ENCODE measurements around the gene WDR82. TPM values are rescaled to one million over a fixed set of nuclear protein-coding genes. Genes with fewer than 3 reads are reported as not detected.

Gene WDR82
- total RNA-seq, 1 donor from 2014 or later, result 57.4 TPM

DNA sequence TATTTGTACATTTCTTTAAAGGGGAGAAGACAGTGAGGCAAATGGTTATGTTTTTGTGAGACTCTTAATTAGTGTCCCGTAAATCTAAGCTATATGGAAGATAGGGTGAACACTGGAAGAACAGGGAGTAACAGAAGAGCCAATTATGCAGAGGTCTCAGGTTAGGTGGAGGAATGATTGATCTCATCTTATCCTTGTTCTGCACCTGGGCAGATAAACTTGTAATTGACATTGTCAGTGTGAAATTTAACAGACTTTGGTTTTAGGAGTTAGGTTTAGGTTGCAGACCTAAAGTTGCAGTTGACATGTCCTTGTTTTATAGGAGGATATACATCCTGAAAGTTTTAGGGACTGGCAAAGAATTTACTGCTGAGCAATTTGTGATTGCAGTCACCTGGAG lies 36.4 kb downstream of the WDR82 start:
- peaks cover 7% of the 10 kb centered on the region for H3K9me3 Mint-ChIP-seq (ENCODE audit: unreplicated experiment)
- H3K9ac ChIP-seq (ENCODE audit: low read length), result no peak overlapping the region
- no peak overlapping the region for H2AFZ ChIP-seq (ENCODE audit: low read depth, low read length)
- H3K27ac Mint-ChIP-seq (ENCODE audit: unreplicated experiment), result no peak overlapping the region
- H3K4me1 Mint-ChIP-seq (ENCODE audit: low read depth, unreplicated experiment), result peaks cover 24% of the 10 kb centered on the region
- H3K36me3 Mint-ChIP-seq (ENCODE audit: low read depth, unreplicated experiment), result peaks cover 5% of the 10 kb centered on the region
- no peaks in the 10 kb centered on the region for H3K36me3 ChIP-seq (ENCODE audit: insufficient read depth, low read length)
- no peak overlapping the region for H3K4me3 ChIP-seq (ENCODE audit: insufficient read depth, low read depth, low read length)
- FAIRE-seq (no peak), DNase-seq (ENCODE audit: low read depth) (no peak)
- H3K9me3 ChIP-seq (ENCODE audit: insufficient read depth, low read depth, low read length), result no peaks in the 10 kb centered on the region
- H3K4me2 ChIP-seq (ENCODE audit: low read length), result no peak overlapping the region
- peaks cover 11% of the 10 kb centered on the region for H4K20me1 ChIP-seq (ENCODE audit: insufficient read depth, low read length)
- no peak for TF ChIP-seq EZH2 (IDR thresholded peaks at IDR 0.05; ENCODE audit: insufficient read depth, low read length)
- TF ChIP-seq, protein P1, sequence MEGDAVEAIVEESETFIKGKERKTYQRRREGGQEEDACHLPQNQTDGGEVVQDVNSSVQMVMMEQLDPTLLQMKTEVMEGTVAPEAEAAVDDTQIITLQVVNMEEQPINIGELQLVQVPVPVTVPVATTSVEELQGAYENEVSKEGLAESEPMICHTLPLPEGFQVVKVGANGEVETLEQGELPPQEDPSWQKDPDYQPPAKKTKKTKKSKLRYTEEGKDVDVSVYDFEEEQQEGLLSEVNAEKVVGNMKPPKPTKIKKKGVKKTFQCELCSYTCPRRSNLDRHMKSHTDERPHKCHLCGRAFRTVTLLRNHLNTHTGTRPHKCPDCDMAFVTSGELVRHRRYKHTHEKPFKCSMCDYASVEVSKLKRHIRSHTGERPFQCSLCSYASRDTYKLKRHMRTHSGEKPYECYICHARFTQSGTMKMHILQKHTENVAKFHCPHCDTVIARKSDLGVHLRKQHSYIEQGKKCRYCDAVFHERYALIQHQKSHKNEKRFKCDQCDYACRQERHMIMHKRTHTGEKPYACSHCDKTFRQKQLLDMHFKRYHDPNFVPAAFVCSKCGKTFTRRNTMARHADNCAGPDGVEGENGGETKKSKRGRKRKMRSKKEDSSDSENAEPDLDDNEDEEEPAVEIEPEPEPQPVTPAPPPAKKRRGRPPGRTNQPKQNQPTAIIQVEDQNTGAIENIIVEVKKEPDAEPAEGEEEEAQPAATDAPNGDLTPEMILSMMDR (IDR thresholded peaks at IDR 0.05; ENCODE audit: insufficient read depth, low read depth, low read length), result no peak
- peaks cover 27% of the 10 kb centered on the region for H3K79me2 ChIP-seq (ENCODE audit: insufficient read depth, low read length)
- no peaks in the 10 kb centered on the region for H3K27me3 ChIP-seq (ENCODE audit: insufficient read depth, low read length)
- no peak overlapping the region for H3K27ac ChIP-seq (ENCODE audit: low read depth, low read length)
- peak overlapping the region; percentile 50 for H3K4me3 Mint-ChIP-seq (ENCODE audit: unreplicated experiment)
- peaks cover 53% of the 10 kb centered on the region for H3K4me1 ChIP-seq (ENCODE audit: insufficient read depth, low read length)
- H3K27me3 Mint-ChIP-seq (ENCODE audit: low read depth, unreplicated experiment), result no peaks in the 10 kb centered on the region

GRCh38 chr3:52240886-52241370 lies 37.5 kb downstream of the WDR82 start:
- Histone ChIP-seq H3K27me3 (ENCODE audit: insufficient read depth, low read length) (no peaks in the 10 kb centered on the region), H3K4me2 (ENCODE audit: low read length) (no peak overlapping the region), H4K20me1 (ENCODE audit: insufficient read depth, low read length) (peaks cover 15% of the 10 kb centered on the region), H3K36me3 (ENCODE audit: insufficient read depth, low read length) (no peaks in the 10 kb centered on the region), H3K4me1 (ENCODE audit: insufficient read depth, low read length) (peaks cover 57% of the 10 kb centered on the region), H3K79me2 (ENCODE audit: insufficient read depth, low read length) (peaks cover 32% of the 10 kb centered on the region), H3K27ac (ENCODE audit: low read depth, low read length) (no peak overlapping the region), H3K4me3 (ENCODE audit: insufficient read depth, low read depth, low read length) (no peak overlapping the region), H2AFZ (ENCODE audit: low read depth, low read length) (no peak overlapping the region), H3K9ac (ENCODE audit: low read length) (no peak overlapping the region), H3K9me3 (ENCODE audit: insufficient read depth, low read depth, low read length) (no peaks in the 10 kb centered on the region)
- Mint-ChIP-seq H3K4me3 (ENCODE audit: unreplicated experiment) (peak overlapping the region; percentile 90), H3K27ac (ENCODE audit: unreplicated experiment) (peak overlapping the region; percentile 100), H3K9me3 (ENCODE audit: unreplicated experiment) (peaks cover 7% of the 10 kb centered on the region), H3K4me1 (ENCODE audit: low read depth, unreplicated experiment) (peaks cover 29% of the 10 kb centered on the region), H3K27me3 (ENCODE audit: low read depth, unreplicated experiment) (no peaks in the 10 kb centered on the region), H3K36me3 (ENCODE audit: low read depth, unreplicated experiment) (peaks cover 9% of the 10 kb centered on the region)
- FAIRE-seq (no peak), DNase-seq (ENCODE audit: low read depth) (no peak)
- no peak for TF ChIP-seq EZH2 (IDR thresholded peaks at IDR 0.05; ENCODE audit: insufficient read depth, low read length)
- TF ChIP-seq, protein P1 (IDR thresholded peaks at IDR 0.05; ENCODE audit: insufficient read depth, low read depth, low read length), result no peak

DNA sequence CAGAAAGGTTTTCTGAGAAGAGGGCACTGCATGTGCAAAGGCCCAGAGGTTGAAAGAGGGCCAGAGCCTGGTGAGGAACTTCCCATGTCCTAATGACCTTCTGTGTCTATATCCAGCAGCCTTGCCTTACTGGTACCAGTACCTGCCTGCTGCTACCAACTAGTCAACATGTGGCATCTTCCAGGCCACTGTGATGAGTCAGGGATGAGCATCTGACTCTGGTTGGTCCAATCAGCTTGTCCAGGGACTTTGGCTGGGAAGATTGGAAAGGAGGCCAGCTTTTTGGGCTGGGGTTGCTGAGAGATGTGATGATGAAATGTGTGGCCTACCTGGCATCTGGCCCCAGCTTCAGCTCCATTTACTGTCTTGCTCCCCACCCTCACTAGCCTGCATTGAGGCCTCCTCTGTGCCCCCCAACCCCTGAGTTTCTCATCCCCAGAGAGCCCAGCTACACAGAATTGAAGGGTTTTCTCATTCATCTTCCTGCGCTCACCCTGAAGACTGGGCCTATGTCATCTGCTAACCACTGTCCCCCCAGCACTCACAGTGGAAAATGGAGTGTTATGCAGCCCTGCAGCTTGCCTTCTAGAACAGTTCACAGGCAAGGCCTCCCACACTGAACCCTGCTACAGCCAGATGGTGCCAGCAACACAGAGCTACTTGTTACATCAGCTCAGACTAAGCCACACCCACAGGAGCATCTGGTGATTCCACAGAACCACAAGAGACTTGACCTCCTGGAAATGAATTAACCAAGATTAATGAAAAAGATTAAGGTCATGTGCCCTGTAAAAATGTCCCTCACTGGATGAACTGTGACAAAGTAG lies 38.2 kb downstream of the WDR82 start:
- Mint-ChIP-seq H3K9me3 (ENCODE audit: unreplicated experiment) (peaks cover 7% of the 10 kb centered on the region), H3K27me3 (ENCODE audit: low read depth, unreplicated experiment) (no peaks in the 10 kb centered on the region), H3K4me1 (ENCODE audit: low read depth, unreplicated experiment) (peaks cover 35% of the 10 kb centered on the region), H3K4me3 (ENCODE audit: unreplicated experiment) (peak overlapping the region; percentile 90), H3K27ac (ENCODE audit: unreplicated experiment) (peak overlapping the region; percentile 100), H3K36me3 (ENCODE audit: low read depth, unreplicated experiment) (peaks cover 9% of the 10 kb centered on the region)
- peak overlapping the region; percentile 50 for H3K27ac ChIP-seq (ENCODE audit: low read depth, low read length)
- H3K4me1 ChIP-seq (ENCODE audit: insufficient read depth, low read length), result peaks cover 55% of the 10 kb centered on the region
- H3K27me3 ChIP-seq (ENCODE audit: insufficient read depth, low read length), result no peaks in the 10 kb centered on the region
- H3K4me3 ChIP-seq (ENCODE audit: insufficient read depth, low read depth, low read length), result no peak overlapping the region
- H3K9me3 ChIP-seq (ENCODE audit: insufficient read depth, low read depth, low read length), result no peaks in the 10 kb centered on the region
- no peaks in the 10 kb centered on the region for H3K36me3 ChIP-seq (ENCODE audit: insufficient read depth, low read length)
- DNase-seq (ENCODE audit: low read depth) (peak; percentile 93), FAIRE-seq (no peak)
- H3K9ac ChIP-seq (ENCODE audit: low read length), result peak overlapping the region; percentile 21
- no peak overlapping the region for H2AFZ ChIP-seq (ENCODE audit: low read depth, low read length)
- TF ChIP-seq EZH2 (IDR thresholded peaks at IDR 0.05; ENCODE audit: insufficient read depth, low read length), result no peak
- TF ChIP-seq, protein P1 (IDR thresholded peaks at IDR 0.05; ENCODE audit: insufficient read depth, low read depth, low read length), result no peak
- peaks cover 21% of the 10 kb centered on the region for H4K20me1 ChIP-seq (ENCODE audit: insufficient read depth, low read length)
- H3K79me2 ChIP-seq (ENCODE audit: insufficient read depth, low read length), result peaks cover 39% of the 10 kb centered on the region
- peak overlapping the region; percentile 92 for H3K4me2 ChIP-seq (ENCODE audit: low read length)
